Measurements from ENCODE around the gene SRP54. TPM values are rescaled to one million over a fixed set of nuclear protein-coding genes. Genes with fewer than 3 reads are reported as not detected.
"Not testable (repeated sequence)": the region's sequence is repeated elsewhere in the genome, so short reads cannot be mapped to it uniquely, and the experiment has no call there.

The SRP54 gene
- total RNA-seq, 1 donor from 2014 or later = 87.1 TPM

DNA sequence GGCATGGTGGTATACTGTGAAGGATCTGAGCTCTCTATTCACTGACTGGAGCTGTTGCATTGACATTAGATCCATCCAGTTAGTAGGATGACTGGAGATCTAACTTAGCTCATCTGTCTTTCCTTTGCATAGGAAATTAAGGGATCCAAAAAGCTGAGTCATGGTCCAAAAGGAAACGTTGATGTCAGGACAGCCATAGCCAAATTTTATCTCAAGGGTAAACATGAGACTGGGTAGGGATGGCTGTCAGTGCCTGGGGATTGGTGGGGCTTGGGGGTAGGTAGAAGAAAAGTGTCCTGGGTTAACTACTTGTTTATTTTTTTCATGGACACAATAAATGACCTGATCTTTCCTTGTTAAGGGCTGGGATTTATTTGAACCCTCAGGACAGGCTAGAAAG is 67.9 kb downstream of the SRP54 start:
- no peak overlapping the region for H3K4me3 ChIP-seq (ENCODE audit: low read depth, low read length)
- TF ChIP-seq, protein P1, sequence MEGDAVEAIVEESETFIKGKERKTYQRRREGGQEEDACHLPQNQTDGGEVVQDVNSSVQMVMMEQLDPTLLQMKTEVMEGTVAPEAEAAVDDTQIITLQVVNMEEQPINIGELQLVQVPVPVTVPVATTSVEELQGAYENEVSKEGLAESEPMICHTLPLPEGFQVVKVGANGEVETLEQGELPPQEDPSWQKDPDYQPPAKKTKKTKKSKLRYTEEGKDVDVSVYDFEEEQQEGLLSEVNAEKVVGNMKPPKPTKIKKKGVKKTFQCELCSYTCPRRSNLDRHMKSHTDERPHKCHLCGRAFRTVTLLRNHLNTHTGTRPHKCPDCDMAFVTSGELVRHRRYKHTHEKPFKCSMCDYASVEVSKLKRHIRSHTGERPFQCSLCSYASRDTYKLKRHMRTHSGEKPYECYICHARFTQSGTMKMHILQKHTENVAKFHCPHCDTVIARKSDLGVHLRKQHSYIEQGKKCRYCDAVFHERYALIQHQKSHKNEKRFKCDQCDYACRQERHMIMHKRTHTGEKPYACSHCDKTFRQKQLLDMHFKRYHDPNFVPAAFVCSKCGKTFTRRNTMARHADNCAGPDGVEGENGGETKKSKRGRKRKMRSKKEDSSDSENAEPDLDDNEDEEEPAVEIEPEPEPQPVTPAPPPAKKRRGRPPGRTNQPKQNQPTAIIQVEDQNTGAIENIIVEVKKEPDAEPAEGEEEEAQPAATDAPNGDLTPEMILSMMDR (IDR thresholded peaks at IDR 0.05; ENCODE audit: insufficient read depth, low read length, severe bottlenecking) = no peak
- no peaks in the 10 kb centered on the region for H3K27me3 ChIP-seq (ENCODE audit: control insufficient read depth, insufficient read depth, low read length)
- H3K36me3 ChIP-seq (ENCODE audit: control insufficient read depth, insufficient read depth, low read length) = peaks cover 3% of the 10 kb centered on the region
- DNase-seq (ENCODE audit: low read depth) (peak; percentile 21), FAIRE-seq (peak; percentile 7)

GRCh38 chr14:35051796-35052195 is 69.0 kb downstream of the SRP54 start:
- Histone ChIP-seq H3K27me3 (ENCODE audit: control insufficient read depth, insufficient read depth, low read length) (no peaks in the 10 kb centered on the region), H3K4me3 (ENCODE audit: low read depth, low read length) (no peak overlapping the region), H3K36me3 (ENCODE audit: control insufficient read depth, insufficient read depth, low read length) (peaks cover 3% of the 10 kb centered on the region)
- TF ChIP-seq, protein P1 (IDR thresholded peaks at IDR 0.05; ENCODE audit: insufficient read depth, low read length, severe bottlenecking) = no peak
- FAIRE-seq = no peak
- DNase-seq (ENCODE audit: low read depth) = no peak

- H3K36me3 ChIP-seq (ENCODE audit: control insufficient read depth, insufficient read depth, low read length) = peaks cover 3% of the 10 kb centered on the region
- FAIRE-seq (no peak), DNase-seq (ENCODE audit: low read depth) (no peak)
- no peaks in the 10 kb centered on the region for H3K27me3 ChIP-seq (ENCODE audit: control insufficient read depth, insufficient read depth, low read length)
- TF ChIP-seq, protein P1 (IDR thresholded peaks at IDR 0.05; ENCODE audit: insufficient read depth, low read length, severe bottlenecking) = no peak
- no peak overlapping the region for H3K4me3 ChIP-seq (ENCODE audit: low read depth, low read length)
These were observed 69.8 kb downstream of the SRP54 start for GRCh38 chr14:35052637-35053036.

DNA sequence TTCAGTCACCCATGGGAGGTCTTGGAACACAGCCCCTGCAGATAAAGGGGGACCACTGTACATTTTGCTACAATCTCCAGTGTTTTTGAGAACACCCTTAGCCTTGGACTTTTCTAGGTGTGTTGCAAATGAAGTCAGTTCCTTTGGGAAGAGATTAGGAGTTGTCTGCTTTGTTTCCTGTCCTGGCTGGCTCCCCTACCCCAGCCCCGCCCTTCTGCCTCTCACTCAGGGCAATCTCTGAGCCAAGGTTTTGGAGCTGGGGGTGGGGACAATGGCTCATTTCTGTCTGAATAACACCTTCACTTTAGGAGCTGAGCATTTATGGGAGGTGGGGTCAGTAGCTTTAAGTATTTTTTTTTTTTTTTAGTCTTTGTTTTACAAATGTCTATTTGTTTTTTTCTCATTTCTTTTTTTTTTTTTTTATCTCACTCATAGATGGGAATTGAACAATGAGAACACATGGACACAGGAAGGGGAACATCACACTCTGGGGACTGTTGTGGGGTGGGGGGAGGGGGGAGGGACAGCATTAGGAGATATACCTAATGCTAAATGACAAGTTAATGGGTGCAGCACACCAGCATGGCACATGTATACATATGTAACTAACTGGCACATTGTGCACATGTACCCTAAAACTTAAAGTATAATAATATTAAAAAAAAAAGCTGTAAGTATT is 78.5 kb downstream of the SRP54 start:
- not testable (repeated sequence) for FAIRE-seq; H3K4me3 ChIP-seq (ENCODE audit: low read depth, low read length); H3K36me3 ChIP-seq (ENCODE audit: control insufficient read depth, insufficient read depth, low read length); H3K27me3 ChIP-seq (ENCODE audit: control insufficient read depth, insufficient read depth, low read length)
- DNase-seq (ENCODE audit: low read depth) = peak; percentile 76

GRCh38 chr14:35065731-35066130 is 82.9 kb downstream of the SRP54 start:
- H3K36me3 ChIP-seq (ENCODE audit: control insufficient read depth, insufficient read depth, low read length); DNase-seq (ENCODE audit: low read depth); H3K27me3 ChIP-seq (ENCODE audit: control insufficient read depth, insufficient read depth, low read length); H3K4me3 ChIP-seq (ENCODE audit: low read depth, low read length); FAIRE-seq: not testable (repeated sequence)

GRCh38 chr14:35068238-35069012 is 85.6 kb downstream of the SRP54 start:
- TF ChIP-seq, protein P1 (IDR thresholded peaks at IDR 0.05; ENCODE audit: insufficient read depth, low read length, severe bottlenecking) = no peak
- no peak for FAIRE-seq
- no peak for DNase-seq (ENCODE audit: low read depth)
- Histone ChIP-seq H3K4me3 (ENCODE audit: low read depth, low read length) (no peak overlapping the region), H3K27me3 (ENCODE audit: control insufficient read depth, insufficient read depth, low read length) (no peaks in the 10 kb centered on the region), H3K36me3 (ENCODE audit: control insufficient read depth, insufficient read depth, low read length) (peaks cover 6% of the 10 kb centered on the region)
